ENCODE measurements around the gene BTNL9. TPM values are rescaled to one million over a fixed set of nuclear protein-coding genes. Genes with fewer than 3 reads are reported as not detected.
A peak's percentile ranks its signal among the peaks of the same experiment; 100 is the strongest.

BTNL9 gene
- total and polyA plus RNA-seq, 2 of the 8 experiments (the other 6 are each of a cell fraction or from before 2014, with no cell fraction given), result 0.23 to 0.89 TPM

DNA sequence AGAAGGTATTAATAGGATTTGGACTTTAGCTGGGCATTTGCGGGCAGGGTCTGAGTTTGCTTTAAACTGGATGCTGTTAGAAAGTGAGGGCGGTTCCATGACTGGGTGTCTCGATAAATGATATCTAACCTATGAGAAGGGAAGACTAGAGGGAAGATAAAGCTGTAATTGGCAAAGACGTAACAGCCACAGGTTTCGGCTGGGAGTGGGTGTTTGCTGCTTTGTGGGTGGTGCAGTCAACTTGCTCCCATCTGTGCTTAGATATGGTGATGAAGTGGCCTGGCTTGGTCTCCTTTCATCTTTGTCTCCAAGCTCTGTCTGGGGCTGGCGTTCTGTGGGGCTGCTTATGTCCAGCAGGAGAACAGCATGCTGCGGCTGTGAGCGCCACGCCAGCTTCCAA lies 67.6 kb downstream of the BTNL9 start:
- Histone ChIP-seq H3K9ac (replicated peaks in 1 of 4; ENCODE audit: extremely low read depth in 1 of 4, low read depth in 3 of 4, low read length in 3 of 4) (no peak overlapping the region), H3K79me1 (ENCODE audit: low read depth, low read length) (no peaks in the 10 kb centered on the region), H3K23ac (ENCODE audit: insufficient read length) (no peak overlapping the region), H3K4me1 (replicated peaks in 1 of 4; ENCODE audit: control insufficient read depth in 3 of 4, insufficient read depth in 4 of 4, low read length in 3 of 4) (peaks cover 0 to 11% (median 6%) of the 10 kb centered on the region in 4 experiments; a peak in 6 of 7 replicates), H3K23me2 (ENCODE audit: low read depth, low read length) (no peaks in the 10 kb centered on the region), H3K4me3 (ENCODE audit: extremely low read depth in 1 of 4, insufficient read depth in 2 of 4, low read depth in 3 of 4, low read length in 4 of 4) (no peak overlapping the region), H3K14ac (ENCODE audit: insufficient read length) (no peak overlapping the region), H3K56ac (replicated peaks; ENCODE audit: insufficient read length, low read depth, low read length) (no peak overlapping the region), H3K27me3 (replicated peaks in 1 of 4; ENCODE audit: control insufficient read depth in 3 of 4, extremely low read depth in 1 of 4, insufficient read depth in 3 of 4, low read length in 3 of 4) (peaks cover 2 to 15% (median 9%) of the 10 kb centered on the region in 4 experiments), H2BK12ac (ENCODE audit: low read depth, low read length) (no peak overlapping the region), H3K36me3 (ENCODE audit: control insufficient read depth in 2 of 4, insufficient read depth in 4 of 4, low read length in 3 of 4) (no peaks in the 10 kb centered on the region), H2BK20ac (ENCODE audit: low read length) (no peak overlapping the region), H3K9me3 (ENCODE audit: insufficient read depth in 2 of 2, low read depth in 1 of 2, low read length in 1 of 2) (no peaks in the 10 kb centered on the region), H4K8ac (ENCODE audit: extremely low read depth, insufficient read depth, low read length) (no peak overlapping the region), H2AK5ac (ENCODE audit: low read depth, low read length) (0 out of 2 replicates have a peak overlapping the region, but pooled peaks have one; percentile 39), H2BK120ac (replicated peaks; ENCODE audit: low read depth, low read length) (no peak overlapping the region), H4K5ac (ENCODE audit: insufficient read length, low read depth, low read length) (no peak overlapping the region), H3K4ac (replicated peaks; ENCODE audit: insufficient read length, low read depth, low read length) (no peak overlapping the region), H3K27ac (ENCODE audit: low read depth, low read length) (no peak overlapping the region), H3K4me2 (ENCODE audit: insufficient read depth in 1 of 2, low read depth in 2 of 2, low read length in 2 of 2) (no peak overlapping the region), H2AFZ (ENCODE audit: low read length) (no peak overlapping the region), H4K91ac (replicated peaks; ENCODE audit: insufficient read length, low read length) (no peak overlapping the region), H3K79me2 (ENCODE audit: control insufficient read depth in 1 of 2, insufficient read depth in 2 of 2, low read length in 2 of 2) (no peaks in the 10 kb centered on the region), H2BK15ac (ENCODE audit: low read length) (0 out of 2 replicates have a peak overlapping the region, but pooled peaks have one; percentile 29), H4K20me1 (replicated peaks in 1 of 2; ENCODE audit: control insufficient read depth in 1 of 2, insufficient read depth in 2 of 2, low read length in 2 of 2) (no peaks in the 10 kb centered on the region), H3K18ac (ENCODE audit: extremely low read depth, low read length) (no peak overlapping the region), H2BK5ac (ENCODE audit: low read depth, low read length) (no peak overlapping the region)
- FAIRE-seq (no peak), DNase-seq (ENCODE audit: low read depth in 1 of 2, low spot score in 2 of 2) (no peak)
- CTCF ChIA-PET (ENCODE audit: partially characterized antibody), result interaction anchor here (0.9 to 3.4 kb wide), 9 partner anchors 14 to 313 kb away, joined by 3 to 9 read pairs (median 4); no protein-coding TSS in a partner anchor
- 86% methylated on average over 9 of the region's 9 CpGs; no CpG with 5 or more reads in 1 of the 2 experiments for WGBS, 2 experiments (ENCODE audit: extremely low coverage in 1 of 2, insufficient coverage in 1 of 2, insufficient read length in 1 of 2, insufficient replicate concordance in 2 of 2, low coverage in 1 of 2, low lambda C conversion rate in 2 of 2, missing lambda C conversion rate in 1 of 2)
- POLR2A ChIA-PET (ENCODE audit: partially characterized antibody), result no interaction called here
- TF ChIP-seq ZNF274 (IDR thresholded peaks at IDR 0.05; ENCODE audit: borderline replicate concordance, extremely low read depth, low read length) (no peak), SAP30 (IDR thresholded peaks at IDR 0.05; ENCODE audit: insufficient read depth, insufficient replicate concordance, low read length) (no peak), RBBP5 (IDR thresholded peaks at IDR 0.05; ENCODE audit: borderline replicate concordance, low read depth, low read length) (no peak), CHD2 (IDR thresholded peaks at IDR 0.05; ENCODE audit: low read length) (no peak), EGR1 (IDR thresholded peaks at IDR 0.05; ENCODE audit: borderline replicate concordance, low read depth, low read length) (no peak), ATF3 (IDR thresholded peaks at IDR 0.05; ENCODE audit: insufficient read depth, low read depth, low read length) (no peak), TAF7 (optimal IDR thresholded peaks at IDR 0.05; ENCODE audit: borderline replicate concordance, low read depth, low read length) (no peak), NANOG (IDR thresholded peaks at IDR 0.05; ENCODE audit: insufficient read depth, low read depth, low read length, poor library complexity, severe bottlenecking) (no peak)
- TF ChIP-seq, protein P1, sequence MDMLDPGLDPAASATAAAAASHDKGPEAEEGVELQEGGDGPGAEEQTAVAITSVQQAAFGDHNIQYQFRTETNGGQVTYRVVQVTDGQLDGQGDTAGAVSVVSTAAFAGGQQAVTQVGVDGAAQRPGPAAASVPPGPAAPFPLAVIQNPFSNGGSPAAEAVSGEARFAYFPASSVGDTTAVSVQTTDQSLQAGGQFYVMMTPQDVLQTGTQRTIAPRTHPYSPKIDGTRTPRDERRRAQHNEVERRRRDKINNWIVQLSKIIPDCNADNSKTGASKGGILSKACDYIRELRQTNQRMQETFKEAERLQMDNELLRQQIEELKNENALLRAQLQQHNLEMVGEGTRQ (IDR thresholded peaks at IDR 0.05; ENCODE audit: low read length), result no peak
